IMR-90 (cell line): ENCODE results near the gene ZNF2. TPM values are rescaled to one million over a fixed set of nuclear protein-coding genes. Genes with fewer than 3 reads are reported as not detected.

Source experiments
- ATAC-seq: fragments of 200-7000 bp; cut with Tn5 transposase; 2 replicates; pipeline ENCODE4 v1.9.1; 2020; ENCODE audit warnings: low read depth, mild to moderate bottlenecking, moderate library complexity
- BruUV-seq: library from RNA; stranded (reverse); fragments of 400-500 nt; replicated peaks from 2 replicates; lab custom pipeline; 2021; lab: Mats Ljungman, UMichigan
- CTCF ChIA-PET: fragments of 300-600 bp; formaldehyde crosslinking; extraction: SDS; loops from one replicate; lab custom pipeline; 2021; ENCODE audit warnings: antibody characterized with exemption; lab: Yijun Ruan, JAX
- POLR2A ChIA-PET: fragments of 300-600 bp; sonication (Branson Sonifier 250); formaldehyde crosslinking; loops from one replicate; lab custom pipeline; 2022; ENCODE audit warnings: antibody characterized with exemption; ENCODE audit not compliant: unreplicated experiment; lab: Charles Lee
- DNase-seq: peaks from one replicate; pipeline ENCODE4 v3.0.0; 2013
- H2AFZ ChIP-seq: replicated peaks from 2 replicates; pipeline ENCODE3; 2013; ENCODE audit warnings: low read length, mild to moderate bottlenecking; ENCODE audit not compliant: poor library complexity
- H2AK5ac ChIP-seq: 2 replicates; pipeline ENCODE4 v1.6.1; 2013; ENCODE audit warnings: low read depth, low read length, inconsistent platforms
- H2AK9ac ChIP-seq: replicated peaks from 2 replicates; pipeline ENCODE3; 2013; ENCODE audit warnings: mild to moderate bottlenecking, low read depth, low read length, moderate library complexity; ENCODE audit not compliant: poor library complexity
- H2BK120ac ChIP-seq: 2 replicates; pipeline ENCODE4 v1.6.1; 2013; ENCODE audit warnings: low read depth, low read length, inconsistent platforms
- H2BK15ac ChIP-seq: 3 replicates; pipeline ENCODE4 v1.6.1; 2013; ENCODE audit warnings: low read depth, low read length, inconsistent platforms
- H2BK20ac ChIP-seq: 2 replicates; pipeline ENCODE4 v1.6.1; 2013; ENCODE audit warnings: low read depth, mild to moderate bottlenecking, inconsistent platforms, low read length, moderate library complexity
- H2BK5ac ChIP-seq: 2 replicates; pipeline ENCODE4 v1.6.1; 2013; ENCODE audit warnings: mild to moderate bottlenecking, low read depth, low read length, inconsistent platforms; ENCODE audit not compliant: poor library complexity, severe bottlenecking
- H3K14ac ChIP-seq: replicated peaks from 2 replicates; pipeline ENCODE4 v1.6.1; 2013; ENCODE audit warnings: low read depth, low read length, inconsistent platforms
- H3K18ac ChIP-seq: 2 replicates; pipeline ENCODE4 v1.6.1; 2013; ENCODE audit warnings: low read depth, low read length, control low read depth
- H3K23ac ChIP-seq: 2 replicates; pipeline ENCODE4 v1.6.1; 2013; ENCODE audit warnings: low read depth, low read length, inconsistent platforms
- H3K27ac ChIP-seq: 2 replicates; pipeline ENCODE4 v1.5.1; 2013; ENCODE audit warnings: mild to moderate bottlenecking, control low read depth, low read length; ENCODE audit not compliant: insufficient read depth
- H3K27me3 ChIP-seq: 2 replicates; pipeline ENCODE4 v1.6.1; 2013; ENCODE audit warnings: low read length; ENCODE audit not compliant: control insufficient read depth, insufficient read depth
- H3K36me3 ChIP-seq: 2 replicates; pipeline ENCODE4 v1.6.1; 2013; ENCODE audit warnings: low read length, mixed read lengths; ENCODE audit not compliant: control insufficient read depth, insufficient read depth
- H3K4ac ChIP-seq: 2 replicates; pipeline ENCODE4 v1.6.1; 2013; ENCODE audit warnings: low read depth, low read length, inconsistent platforms
- H3K4me1 ChIP-seq: 2 replicates; pipeline ENCODE4 v1.6.1; 2013; ENCODE audit warnings: low read length, mixed read lengths; ENCODE audit not compliant: control insufficient read depth, insufficient read depth
- H3K4me2 ChIP-seq: 2 replicates; pipeline ENCODE4 v1.6.1; 2013; ENCODE audit warnings: low read depth, mild to moderate bottlenecking, control low read depth, low read length, moderate library complexity
- H3K4me3 ChIP-seq: 2 replicates; pipeline ENCODE4 v1.5.1; 2013; ENCODE audit warnings: low read depth, mild to moderate bottlenecking, control low read depth, low read length, moderate library complexity; ENCODE audit not compliant: insufficient read depth
- H3K56ac ChIP-seq: 2 replicates; pipeline ENCODE4 v1.6.1; 2013; ENCODE audit warnings: low read length, inconsistent platforms; ENCODE audit not compliant: insufficient read depth; ENCODE audit errors: extremely low read depth
- H3K79me1 ChIP-seq, 2 experiments: 2 replicates each; pipeline ENCODE4 v1.6.1; 2013; ENCODE audit warnings: low read length in 2 of 2, inconsistent platforms in 1 of 2, low read depth in 1 of 2
- H3K9ac ChIP-seq: 2 replicates; pipeline ENCODE4 v1.6.1; 2013; ENCODE audit warnings: low read depth, low read length, control low read depth
- H3K9me1 ChIP-seq: 2 replicates; pipeline ENCODE4 v1.6.1; 2013; ENCODE audit warnings: low read length, inconsistent platforms; ENCODE audit not compliant: insufficient read depth
- H3K9me3 ChIP-seq: 2 replicates; pipeline ENCODE4 v1.6.1; 2013; ENCODE audit warnings: low read length; ENCODE audit not compliant: control insufficient read depth, insufficient read depth
- H4K20me1 ChIP-seq: 2 replicates; pipeline ENCODE4 v1.6.1; 2013; ENCODE audit warnings: low read length, inconsistent platforms; ENCODE audit not compliant: insufficient read depth
- H4K5ac ChIP-seq: 2 replicates; pipeline ENCODE4 v1.6.1; 2013; ENCODE audit warnings: mild to moderate bottlenecking, low read depth, low read length, control low read depth
- H4K8ac ChIP-seq, 2 experiments: 2 replicates each; pipeline ENCODE4 v1.6.1; 2013; ENCODE audit warnings: low read depth in 2 of 2, low read length in 2 of 2, control low read depth in 1 of 2, inconsistent platforms in 1 of 2
- H4K91ac ChIP-seq: 2 replicates; pipeline ENCODE4 v1.6.1; 2013; ENCODE audit warnings: low read depth, low read length, inconsistent platforms; ENCODE audit not compliant: insufficient read depth
- BHLHE40 ChIP-seq: fragments of 150-350 bp; IDR thresholded peaks from 2 replicates; pipeline ENCODE4 v1.6.1; 2016; ENCODE audit warnings: mild to moderate bottlenecking, low read depth, low read length
- CEBPB ChIP-seq: IDR thresholded peaks from 2 replicates; pipeline ENCODE4 v1.6.1; 2012; ENCODE audit warnings: low read depth, low read length, improper control_type of control experiment
- CHD1 ChIP-seq: IDR thresholded peaks from 2 replicates; pipeline ENCODE4 v1.6.1; 2012; ENCODE audit warnings: low read depth, low read length, improper control_type of control experiment
- FOS ChIP-seq: fragments of 150-350 bp; IDR thresholded peaks from 2 replicates; pipeline ENCODE4 v1.6.1; 2016; ENCODE audit warnings: low read depth, low read length
- MAFK ChIP-seq: IDR thresholded peaks from 2 replicates; pipeline ENCODE4 v1.6.1; 2012; ENCODE audit warnings: low read depth, low read length, improper control_type of control experiment
- MXI1 ChIP-seq: IDR thresholded peaks from 2 replicates; pipeline ENCODE4 v1.6.1; 2012; ENCODE audit warnings: low read depth, mild to moderate bottlenecking, low read length, moderate library complexity, borderline replicate concordance
- NFE2L2 ChIP-seq: fragments of 150-350 bp; IDR thresholded peaks from 2 replicates; pipeline ENCODE4 v1.6.1; 2016; ENCODE audit warnings: low read depth, mild to moderate bottlenecking, low read length
- POLR2A ChIP-seq: IDR thresholded peaks from 2 replicates; pipeline ENCODE4 v1.6.1; 2012; ENCODE audit warnings: mild to moderate bottlenecking, low read depth, low read length
- RCOR1 ChIP-seq: IDR thresholded peaks from 2 replicates; pipeline ENCODE4 v1.6.1; 2012; ENCODE audit warnings: mild to moderate bottlenecking, low read length, improper control_type of control experiment; ENCODE audit not compliant: insufficient replicate concordance
- RFX5 ChIP-seq: IDR thresholded peaks from 2 replicates; pipeline ENCODE4 v1.8.0; 2012; ENCODE audit warnings: low read depth, mild to moderate bottlenecking, low read length, moderate library complexity
- SMC3 ChIP-seq: fragments of 150-350 bp; IDR thresholded peaks from 2 replicates; pipeline ENCODE4 v1.6.1; 2016; ENCODE audit warnings: low read depth, mild to moderate bottlenecking, antibody characterized with exemption, low read length, moderate library complexity
- WGBS, 2 experiments: methylation state at CpG; one replicate each; pipeline versions ENCODE4 v1.1.5 to v1.1.7; 2013; ENCODE audit warnings: missing lambda C conversion rate in 2 of 2; ENCODE audit not compliant: insufficient read length in 1 of 2; ENCODE audit errors: extremely low coverage in 2 of 2; 5-methylcytosine and 5-hydroxymethylcytosine counted together
- dilution Hi-C: fragments of 300-500 bp; cut with HindIII; formaldehyde crosslinking; loops from one replicate; pipeline ENCODE4 v1.14.3; 2018; ENCODE audit warnings: low sequenced_read_pairs; ENCODE audit not compliant: unreplicated experiment
- in situ Hi-C: fragments of 300-500 bp; cut with MboI; formaldehyde crosslinking; loops from 3 replicates; pipeline ENCODE4 v1.14.3; 2019; ENCODE audit warnings: low sequenced_read_pairs, inconsistent platforms, mixed read lengths
- intact Hi-C: fragments of 100-400 bp; cut with micrococcal nuclease; formaldehyde crosslinking; loops from 2 replicates; pipeline ENCODE4 v1.10.0; 2022
- polyA plus RNA-seq, 3 experiments: library from polyadenylated mRNA; depleted of rRNA; stranded (reverse); fragments of >200 nt; gene quantifications; 2 replicates each; pipeline ENCODE4 v1.2.3, GENCODE V29; 2012; ENCODE audit warnings: low replicate concordance in 1 of 3
- total RNA-seq: library from RNA; depleted of rRNA; stranded (reverse); fragments of >200 nt; gene quantifications from 2 replicates; pipeline ENCODE4 v1.2.3, GENCODE V29; 2012
- TF ChIP-seq, protein P1 (sequence below): fragments of 150-350 bp; IDR thresholded peaks from 2 replicates; pipeline ENCODE4 v1.6.1; 2016; ENCODE audit warnings: low read depth, mild to moderate bottlenecking, low read length, moderate library complexity, borderline replicate concordance
- TF ChIP-seq, protein P2 (sequence below): conservative IDR thresholded peaks from 2 replicates; pipeline ENCODE4 v1.5.1; 2012; ENCODE audit warnings: mild to moderate bottlenecking, low read depth, low read length, improper control_type of control experiment
- TF ChIP-seq, protein P3 (sequence below): fragments of 150-350 bp; IDR thresholded peaks from 2 replicates; pipeline ENCODE4 v1.6.1; 2017; ENCODE audit warnings: mild to moderate bottlenecking, antibody characterized with exemption, low read length, low read depth

The ZNF2 gene
- total and polyA plus RNA-seq, 2 of the 4 experiments (the other 2 are of a cell fraction): 2.7 to 7.3 TPM

DNA sequence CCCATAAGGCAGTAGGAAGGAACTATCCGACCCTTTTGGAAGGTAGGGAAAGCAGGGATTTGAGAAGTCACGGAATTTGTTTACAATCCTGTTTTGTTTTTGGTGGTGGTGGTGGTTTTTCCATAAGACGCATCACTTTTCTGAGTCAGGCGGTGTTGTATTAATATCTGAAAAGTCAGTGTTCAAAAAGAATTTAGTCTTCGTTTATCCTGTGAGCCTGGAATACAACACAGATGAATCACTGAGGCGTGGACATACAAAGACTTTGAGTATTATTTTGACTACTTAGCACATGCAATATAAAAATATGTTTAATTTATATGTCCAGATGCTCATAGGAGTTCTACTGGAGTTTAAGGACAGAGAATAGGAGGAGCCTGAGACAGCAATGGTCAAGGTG lies 42.5 kb downstream of the ZNF2 start (continued):
- TF ChIP-seq BHLHE40 (no peak), RCOR1 (no peak), MXI1 (no peak), POLR2A (no peak), SMC3 (no peak), RFX5 (no peak), FOS (no peak)

DNA sequence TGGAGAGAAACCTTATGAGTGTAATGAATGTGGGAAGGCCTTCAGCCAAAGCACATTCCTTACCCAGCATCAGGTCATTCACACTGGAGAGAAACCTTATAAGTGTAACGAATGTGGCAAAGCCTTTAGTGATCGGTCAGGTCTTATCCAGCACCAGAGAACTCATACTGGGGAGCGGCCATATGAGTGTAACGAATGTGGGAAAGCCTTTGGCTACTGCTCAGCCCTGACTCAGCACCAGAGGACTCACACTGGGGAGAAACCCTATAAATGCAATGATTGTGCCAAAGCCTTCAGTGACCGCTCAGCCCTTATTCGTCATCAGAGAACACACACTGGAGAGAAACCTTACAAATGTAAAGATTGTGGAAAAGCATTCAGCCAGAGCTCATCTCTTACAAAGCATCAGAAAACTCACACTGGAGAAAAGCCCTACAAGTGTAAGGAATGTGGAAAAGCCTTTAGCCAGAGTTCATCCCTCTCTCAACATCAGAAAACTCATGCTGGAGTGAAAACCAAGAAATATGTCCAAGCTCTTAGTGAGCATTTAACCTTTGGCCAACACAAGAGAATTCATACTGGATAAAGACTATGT lies 49.5 kb downstream of the ZNF2 start:
- Histone ChIP-seq H2BK120ac (no peak overlapping the region), H2BK5ac (no peak overlapping the region), H3K9ac (no peak overlapping the region), H3K36me3 (peaks cover 25% of the 10 kb centered on the region), H3K4me1 (no peaks in the 10 kb centered on the region), H3K14ac (no peak overlapping the region), H2AK5ac (no peak overlapping the region), H3K4me3 (no peak overlapping the region), H2AK9ac (no peak overlapping the region), H3K4ac (no peak overlapping the region), H3K9me3 (peaks cover 67% of the 10 kb centered on the region), H2BK20ac (no peak overlapping the region), H3K27me3 (no peaks in the 10 kb centered on the region), H3K18ac (no peak overlapping the region), H3K23ac (no peak overlapping the region), H3K56ac (no peak overlapping the region), H2AFZ (no peak overlapping the region), H3K9me1 (no peaks in the 10 kb centered on the region), H3K79me1 (no peaks in the 10 kb centered on the region; a peak in 1 of 4 replicates), H4K5ac (no peak overlapping the region), H4K8ac (no peak overlapping the region), H4K20me1 (no peaks in the 10 kb centered on the region), H3K4me2 (no peak overlapping the region), H3K27ac (no peak overlapping the region), H2BK15ac (no peak overlapping the region), H4K91ac (no peak overlapping the region)
- POLR2A ChIA-PET: no interaction called here
- in situ Hi-C loops: no loop called here
- intact Hi-C loops: no loop called here
- ATAC-seq: no peak
- dilution Hi-C loops: no loop called here
- no peak for DNase-seq
- WGBS, 2 experiments: no CpG with 5 or more reads among the region's 6 CpGs
- CTCF ChIA-PET: no interaction called here
- BruUV-seq: no TSS peak
- TF ChIP-seq BHLHE40 (no peak), CHD1 (no peak), CEBPB (no peak), MAFK (no peak), NFE2L2 (no peak), FOS (no peak), RCOR1 (no peak), RFX5 (no peak)
- TF ChIP-seq, protein P1, sequence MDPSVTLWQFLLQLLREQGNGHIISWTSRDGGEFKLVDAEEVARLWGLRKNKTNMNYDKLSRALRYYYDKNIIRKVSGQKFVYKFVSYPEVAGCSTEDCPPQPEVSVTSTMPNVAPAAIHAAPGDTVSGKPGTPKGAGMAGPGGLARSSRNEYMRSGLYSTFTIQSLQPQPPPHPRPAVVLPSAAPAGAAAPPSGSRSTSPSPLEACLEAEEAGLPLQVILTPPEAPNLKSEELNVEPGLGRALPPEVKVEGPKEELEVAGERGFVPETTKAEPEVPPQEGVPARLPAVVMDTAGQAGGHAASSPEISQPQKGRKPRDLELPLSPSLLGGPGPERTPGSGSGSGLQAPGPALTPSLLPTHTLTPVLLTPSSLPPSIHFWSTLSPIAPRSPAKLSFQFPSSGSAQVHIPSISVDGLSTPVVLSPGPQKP: no peak
- TF ChIP-seq, protein P2, sequence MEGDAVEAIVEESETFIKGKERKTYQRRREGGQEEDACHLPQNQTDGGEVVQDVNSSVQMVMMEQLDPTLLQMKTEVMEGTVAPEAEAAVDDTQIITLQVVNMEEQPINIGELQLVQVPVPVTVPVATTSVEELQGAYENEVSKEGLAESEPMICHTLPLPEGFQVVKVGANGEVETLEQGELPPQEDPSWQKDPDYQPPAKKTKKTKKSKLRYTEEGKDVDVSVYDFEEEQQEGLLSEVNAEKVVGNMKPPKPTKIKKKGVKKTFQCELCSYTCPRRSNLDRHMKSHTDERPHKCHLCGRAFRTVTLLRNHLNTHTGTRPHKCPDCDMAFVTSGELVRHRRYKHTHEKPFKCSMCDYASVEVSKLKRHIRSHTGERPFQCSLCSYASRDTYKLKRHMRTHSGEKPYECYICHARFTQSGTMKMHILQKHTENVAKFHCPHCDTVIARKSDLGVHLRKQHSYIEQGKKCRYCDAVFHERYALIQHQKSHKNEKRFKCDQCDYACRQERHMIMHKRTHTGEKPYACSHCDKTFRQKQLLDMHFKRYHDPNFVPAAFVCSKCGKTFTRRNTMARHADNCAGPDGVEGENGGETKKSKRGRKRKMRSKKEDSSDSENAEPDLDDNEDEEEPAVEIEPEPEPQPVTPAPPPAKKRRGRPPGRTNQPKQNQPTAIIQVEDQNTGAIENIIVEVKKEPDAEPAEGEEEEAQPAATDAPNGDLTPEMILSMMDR: no peak
- TF ChIP-seq, protein P3, sequence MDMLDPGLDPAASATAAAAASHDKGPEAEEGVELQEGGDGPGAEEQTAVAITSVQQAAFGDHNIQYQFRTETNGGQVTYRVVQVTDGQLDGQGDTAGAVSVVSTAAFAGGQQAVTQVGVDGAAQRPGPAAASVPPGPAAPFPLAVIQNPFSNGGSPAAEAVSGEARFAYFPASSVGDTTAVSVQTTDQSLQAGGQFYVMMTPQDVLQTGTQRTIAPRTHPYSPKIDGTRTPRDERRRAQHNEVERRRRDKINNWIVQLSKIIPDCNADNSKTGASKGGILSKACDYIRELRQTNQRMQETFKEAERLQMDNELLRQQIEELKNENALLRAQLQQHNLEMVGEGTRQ: no peak
